ENCODE results near the gene RTP5. TPM values are rescaled to one million over a fixed set of nuclear protein-coding genes. Genes with fewer than 3 reads are reported as not detected.

The RTP5 gene
- total and polyA plus RNA-seq, 2 of the 8 experiments (the other 6 are each of a cell fraction or from before 2014, with no cell fraction given) = not detected

DNA sequence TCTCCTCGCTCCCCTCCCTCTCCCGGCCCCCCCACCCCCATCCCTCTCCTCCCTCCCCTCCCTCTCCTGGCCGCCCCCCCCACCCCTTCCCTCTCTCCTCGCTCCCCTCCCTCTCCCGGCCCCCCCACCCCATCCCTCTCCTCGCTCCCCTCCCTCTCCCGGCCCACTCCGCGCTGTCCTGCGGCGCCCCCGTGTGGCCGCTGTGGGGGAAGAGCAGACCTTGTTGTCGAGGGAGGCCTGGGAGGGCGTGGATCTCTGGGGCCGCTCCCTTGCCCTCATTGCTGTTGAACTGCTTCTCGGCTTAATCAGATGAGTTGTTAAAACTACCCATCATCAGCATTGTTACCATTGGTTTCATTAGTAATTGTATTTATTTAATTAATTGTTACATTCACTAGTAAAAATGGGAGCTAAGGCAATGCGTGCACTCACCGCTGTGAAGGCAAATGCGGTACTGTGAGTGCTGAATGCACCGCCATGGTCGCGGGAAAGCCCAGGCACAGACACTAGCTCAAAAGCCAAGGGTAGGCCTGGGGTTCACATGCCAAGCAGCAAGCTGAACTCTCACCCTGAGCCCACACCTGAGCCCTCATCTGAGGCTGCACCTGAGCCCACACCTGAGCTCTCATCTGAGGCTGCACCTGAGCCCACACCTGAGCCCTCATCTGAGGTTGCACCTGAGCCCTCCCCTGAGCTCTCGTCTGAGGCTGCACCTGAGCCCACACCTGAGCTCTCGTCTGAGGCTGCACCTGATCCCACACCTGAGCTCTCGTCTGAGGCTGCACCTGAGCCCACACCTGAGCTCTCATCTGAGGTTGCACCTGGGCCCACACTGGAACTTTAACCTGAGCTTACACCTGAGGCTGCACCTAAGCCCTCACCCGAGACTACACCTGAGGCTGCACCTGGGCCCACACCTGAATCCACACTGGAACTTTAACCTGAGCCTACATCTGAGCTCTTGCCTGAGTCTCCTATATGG lies 8.8 kb downstream of the RTP5 start:
- Histone ChIP-seq H3K4me2 (ENCODE audit: insufficient read depth in 1 of 2, low read depth in 2 of 2, low read length in 2 of 2) (no peak overlapping the region), H3K79me2 (ENCODE audit: control insufficient read depth in 1 of 2, insufficient read depth in 2 of 2, low read length in 2 of 2) (no peaks in the 10 kb centered on the region), H3K23ac (ENCODE audit: insufficient read length) (no peak overlapping the region), H2BK20ac (ENCODE audit: low read length) (no peak overlapping the region), H3K4ac (replicated peaks; ENCODE audit: insufficient read length, low read depth, low read length) (no peak overlapping the region), H4K8ac (ENCODE audit: extremely low read depth, insufficient read depth, low read length) (peak overlapping the region; percentile 15; the same call in 1 of the 2 replicates), H2BK5ac (ENCODE audit: low read depth, low read length) (peak overlapping the region; percentile 52; the same call in 1 of the 2 replicates), H3K4me3 (ENCODE audit: extremely low read depth in 1 of 4, insufficient read depth in 2 of 4, low read depth in 3 of 4, low read length in 4 of 4) (no peak overlapping the region), H3K79me1 (ENCODE audit: low read depth, low read length) (no peaks in the 10 kb centered on the region), H3K56ac (replicated peaks; ENCODE audit: insufficient read length, low read depth, low read length) (no peak overlapping the region), H2AFZ (ENCODE audit: low read length) (no peak overlapping the region), H3K9ac (replicated peaks in 1 of 4; ENCODE audit: extremely low read depth in 1 of 4, low read depth in 3 of 4, low read length in 3 of 4) (no peak overlapping the region), H4K5ac (ENCODE audit: insufficient read length, low read depth, low read length) (no peak overlapping the region), H3K4me1 (replicated peaks in 1 of 4; ENCODE audit: control insufficient read depth in 3 of 4, insufficient read depth in 4 of 4, low read length in 3 of 4) (peaks cover 3 to 8% (median 7%) of the 10 kb centered on the region in 4 experiments; a peak in 6 of 7 replicates), H2BK120ac (replicated peaks; ENCODE audit: low read depth, low read length) (no peak overlapping the region), H3K18ac (ENCODE audit: extremely low read depth, low read length) (no peak overlapping the region), H3K36me3 (ENCODE audit: control insufficient read depth in 2 of 4, insufficient read depth in 4 of 4, low read length in 3 of 4) (no peaks in the 10 kb centered on the region), H3K27me3 (replicated peaks in 1 of 4; ENCODE audit: control insufficient read depth in 3 of 4, extremely low read depth in 1 of 4, insufficient read depth in 3 of 4, low read length in 3 of 4) (no peaks in the 10 kb centered on the region), H2AK5ac (ENCODE audit: low read depth, low read length) (no peak overlapping the region), H3K23me2 (ENCODE audit: low read depth, low read length) (peaks cover 3% of the 10 kb centered on the region; the same call in 1 of the 2 replicates), H2BK12ac (ENCODE audit: low read depth, low read length) (no peak overlapping the region), H3K9me3 (ENCODE audit: insufficient read depth in 2 of 2, low read depth in 1 of 2, low read length in 1 of 2) (peaks cover 7 to 18% of the 10 kb centered on the region in 2 experiments; a peak in 3 of 4 replicates), H3K27ac (ENCODE audit: low read depth, low read length) (no peak overlapping the region), H4K91ac (replicated peaks; ENCODE audit: insufficient read length, low read length) (no peak overlapping the region), H4K20me1 (replicated peaks in 1 of 2; ENCODE audit: control insufficient read depth in 1 of 2, insufficient read depth in 2 of 2, low read length in 2 of 2) (no peaks in the 10 kb centered on the region), H2BK15ac (ENCODE audit: low read length) (no peak overlapping the region), H3K14ac (ENCODE audit: insufficient read length) (no peak overlapping the region)
- 69% methylated on average over 14 of the region's 27 CpGs; no CpG with 5 or more reads in 1 of the 2 experiments for WGBS, 2 experiments (ENCODE audit: extremely low coverage in 1 of 2, insufficient coverage in 1 of 2, insufficient read length in 1 of 2, insufficient replicate concordance in 2 of 2, low coverage in 1 of 2, low lambda C conversion rate in 2 of 2, missing lambda C conversion rate in 1 of 2)
- peak; percentile 25 to 87 for DNase-seq (ENCODE audit: low read depth in 1 of 2, low spot score in 2 of 2)
- ChIA-PET POLR2A (ENCODE audit: partially characterized antibody) (interaction anchor here (0.6 to 1.5 kb wide), 5 partner anchors 75 to 207 kb away, joined by 3 to 5 read pairs (median 3); partner anchors contain the start of gene DTYMK), CTCF (ENCODE audit: partially characterized antibody) (interaction anchor here (0.7 to 2.5 kb wide), 42 partner anchors 11 to 1229 kb away, joined by 3 to 26 read pairs (median 3); partner anchors contain the start of genes D2HGDH, ING5, NEU4 and PDCD1)
- no peak for FAIRE-seq
- TF ChIP-seq, protein P1, sequence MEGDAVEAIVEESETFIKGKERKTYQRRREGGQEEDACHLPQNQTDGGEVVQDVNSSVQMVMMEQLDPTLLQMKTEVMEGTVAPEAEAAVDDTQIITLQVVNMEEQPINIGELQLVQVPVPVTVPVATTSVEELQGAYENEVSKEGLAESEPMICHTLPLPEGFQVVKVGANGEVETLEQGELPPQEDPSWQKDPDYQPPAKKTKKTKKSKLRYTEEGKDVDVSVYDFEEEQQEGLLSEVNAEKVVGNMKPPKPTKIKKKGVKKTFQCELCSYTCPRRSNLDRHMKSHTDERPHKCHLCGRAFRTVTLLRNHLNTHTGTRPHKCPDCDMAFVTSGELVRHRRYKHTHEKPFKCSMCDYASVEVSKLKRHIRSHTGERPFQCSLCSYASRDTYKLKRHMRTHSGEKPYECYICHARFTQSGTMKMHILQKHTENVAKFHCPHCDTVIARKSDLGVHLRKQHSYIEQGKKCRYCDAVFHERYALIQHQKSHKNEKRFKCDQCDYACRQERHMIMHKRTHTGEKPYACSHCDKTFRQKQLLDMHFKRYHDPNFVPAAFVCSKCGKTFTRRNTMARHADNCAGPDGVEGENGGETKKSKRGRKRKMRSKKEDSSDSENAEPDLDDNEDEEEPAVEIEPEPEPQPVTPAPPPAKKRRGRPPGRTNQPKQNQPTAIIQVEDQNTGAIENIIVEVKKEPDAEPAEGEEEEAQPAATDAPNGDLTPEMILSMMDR (IDR thresholded peaks at IDR 0.05; ENCODE audit: control extremely low read depth in 1 of 3, insufficient read depth in 1 of 3, low read depth in 1 of 3, low read length in 3 of 3) = peak in 2 of 3 experiments; percentile 61 to 82; a peak in 3 of 4 replicates
- TF ChIP-seq RAD21 (IDR thresholded peaks at IDR 0.05 in 1 of 2, conservative IDR thresholded peaks at IDR 0.05 in 1 of 2; ENCODE audit: low read depth in 2 of 2, low read length in 2 of 2) (peak; percentile 76 to 84), CBX8 (IDR thresholded peaks at IDR 0.05; ENCODE audit: borderline replicate concordance, low read depth, low read length) (no peak)
